ENCODE data around the gene TP73.

The TP73 gene

GRCh38 chr1:3729594-3730542 lies 77.6 kb downstream of the TP73 start:
- no peak for TF ChIP-seq CTCF (IDR thresholded peaks at IDR 0.05; ENCODE audit: low read depth, low read length, missing control alignments)
- DNase-seq (ENCODE audit: low read depth): no peak
- no peak overlapping the region for H3K4me3 ChIP-seq (ENCODE audit: low read depth, low read length)

GRCh38 chr1:3730543-3731247 lies 78.4 kb downstream of the TP73 start:
- H3K4me3 ChIP-seq (ENCODE audit: low read depth, low read length): no peak overlapping the region
- TF ChIP-seq CTCF (IDR thresholded peaks at IDR 0.05; ENCODE audit: low read depth, low read length, missing control alignments): no peak
- DNase-seq (ENCODE audit: low read depth): no peak

- TF ChIP-seq CTCF (IDR thresholded peaks at IDR 0.05; ENCODE audit: low read depth, low read length, missing control alignments): no peak
- no peak overlapping the region for H3K4me3 ChIP-seq (ENCODE audit: low read depth, low read length)
- no peak for DNase-seq (ENCODE audit: low read depth)
Measured at GRCh38 chr1:3731583-3732433, 79.5 kb downstream of the TP73 start.

GRCh38 chr1:3732434-3733093 lies 80.2 kb downstream of the TP73 start:
- DNase-seq (ENCODE audit: low read depth): no peak
- H3K4me3 ChIP-seq (ENCODE audit: low read depth, low read length): no peak overlapping the region
- TF ChIP-seq CTCF (IDR thresholded peaks at IDR 0.05; ENCODE audit: low read depth, low read length, missing control alignments): no peak

- no peak for DNase-seq (ENCODE audit: low read depth)
- no peak for TF ChIP-seq CTCF (IDR thresholded peaks at IDR 0.05; ENCODE audit: low read depth, low read length, missing control alignments)
Measured at GRCh38 chr1:3733094-3733882, 81.0 kb downstream of the TP73 start.

More at GRCh38 chr1:3733094-3733882, 81.0 kb downstream of the TP73 start:
- H3K4me3 ChIP-seq (ENCODE audit: low read depth, low read length): no peak overlapping the region

Data from GM12864 (cell line).